IMR-90 (cell line): Measurements from ENCODE around the gene OPALIN. TPM values are rescaled to one million over a fixed set of nuclear protein-coding genes. Genes with fewer than 3 reads are reported as not detected.

Experiments
- ATAC-seq: fragments of 200-7000 bp; cut with Tn5 transposase; 2 replicates; pipeline ENCODE4 v1.9.1; 2020; ENCODE audit warnings: low read depth, mild to moderate bottlenecking, moderate library complexity
- BruUV-seq: library from RNA; stranded (reverse); fragments of 400-500 nt; replicated peaks from 2 replicates; lab custom pipeline; 2021; lab: Mats Ljungman, UMichigan
- CTCF ChIA-PET: fragments of 300-600 bp; formaldehyde crosslinking; extraction: SDS; loops from one replicate; lab custom pipeline; 2021; ENCODE audit warnings: antibody characterized with exemption; lab: Yijun Ruan, JAX
- POLR2A ChIA-PET: fragments of 300-600 bp; sonication (Branson Sonifier 250); formaldehyde crosslinking; loops from one replicate; lab custom pipeline; 2022; ENCODE audit warnings: antibody characterized with exemption; ENCODE audit not compliant: unreplicated experiment; lab: Charles Lee
- DNase-seq: peaks from one replicate; pipeline ENCODE4 v3.0.0; 2013
- H2AFZ ChIP-seq: replicated peaks from 2 replicates; pipeline ENCODE3; 2013; ENCODE audit warnings: low read length, mild to moderate bottlenecking; ENCODE audit not compliant: poor library complexity
- H2AK5ac ChIP-seq: 2 replicates; pipeline ENCODE4 v1.6.1; 2013; ENCODE audit warnings: low read depth, low read length, inconsistent platforms
- H2AK9ac ChIP-seq: replicated peaks from 2 replicates; pipeline ENCODE3; 2013; ENCODE audit warnings: mild to moderate bottlenecking, low read depth, low read length, moderate library complexity; ENCODE audit not compliant: poor library complexity
- H2BK120ac ChIP-seq: 2 replicates; pipeline ENCODE4 v1.6.1; 2013; ENCODE audit warnings: low read depth, low read length, inconsistent platforms
- H2BK15ac ChIP-seq: 3 replicates; pipeline ENCODE4 v1.6.1; 2013; ENCODE audit warnings: low read depth, low read length, inconsistent platforms
- H2BK20ac ChIP-seq: 2 replicates; pipeline ENCODE4 v1.6.1; 2013; ENCODE audit warnings: low read depth, mild to moderate bottlenecking, inconsistent platforms, low read length, moderate library complexity
- H2BK5ac ChIP-seq: 2 replicates; pipeline ENCODE4 v1.6.1; 2013; ENCODE audit warnings: mild to moderate bottlenecking, low read depth, low read length, inconsistent platforms; ENCODE audit not compliant: poor library complexity, severe bottlenecking
- H3K14ac ChIP-seq: replicated peaks from 2 replicates; pipeline ENCODE4 v1.6.1; 2013; ENCODE audit warnings: low read depth, low read length, inconsistent platforms
- H3K18ac ChIP-seq: 2 replicates; pipeline ENCODE4 v1.6.1; 2013; ENCODE audit warnings: low read depth, low read length, control low read depth
- H3K23ac ChIP-seq: 2 replicates; pipeline ENCODE4 v1.6.1; 2013; ENCODE audit warnings: low read depth, low read length, inconsistent platforms
- H3K27ac ChIP-seq: 2 replicates; pipeline ENCODE4 v1.5.1; 2013; ENCODE audit warnings: mild to moderate bottlenecking, control low read depth, low read length; ENCODE audit not compliant: insufficient read depth
- H3K27me3 ChIP-seq: 2 replicates; pipeline ENCODE4 v1.6.1; 2013; ENCODE audit warnings: low read length; ENCODE audit not compliant: control insufficient read depth, insufficient read depth
- H3K36me3 ChIP-seq: 2 replicates; pipeline ENCODE4 v1.6.1; 2013; ENCODE audit warnings: low read length, mixed read lengths; ENCODE audit not compliant: control insufficient read depth, insufficient read depth
- H3K4ac ChIP-seq: 2 replicates; pipeline ENCODE4 v1.6.1; 2013; ENCODE audit warnings: low read depth, low read length, inconsistent platforms
- H3K4me1 ChIP-seq: 2 replicates; pipeline ENCODE4 v1.6.1; 2013; ENCODE audit warnings: low read length, mixed read lengths; ENCODE audit not compliant: control insufficient read depth, insufficient read depth
- H3K4me2 ChIP-seq: 2 replicates; pipeline ENCODE4 v1.6.1; 2013; ENCODE audit warnings: low read depth, mild to moderate bottlenecking, control low read depth, low read length, moderate library complexity
- H3K4me3 ChIP-seq: 2 replicates; pipeline ENCODE4 v1.5.1; 2013; ENCODE audit warnings: low read depth, mild to moderate bottlenecking, control low read depth, low read length, moderate library complexity; ENCODE audit not compliant: insufficient read depth
- H3K56ac ChIP-seq: 2 replicates; pipeline ENCODE4 v1.6.1; 2013; ENCODE audit warnings: low read length, inconsistent platforms; ENCODE audit not compliant: insufficient read depth; ENCODE audit errors: extremely low read depth
- H3K79me1 ChIP-seq, 2 experiments: 2 replicates each; pipeline ENCODE4 v1.6.1; 2013; ENCODE audit warnings: low read length in 2 of 2, inconsistent platforms in 1 of 2, low read depth in 1 of 2
- H3K9ac ChIP-seq: 2 replicates; pipeline ENCODE4 v1.6.1; 2013; ENCODE audit warnings: low read depth, low read length, control low read depth
- H3K9me1 ChIP-seq: 2 replicates; pipeline ENCODE4 v1.6.1; 2013; ENCODE audit warnings: low read length, inconsistent platforms; ENCODE audit not compliant: insufficient read depth
- H3K9me3 ChIP-seq: 2 replicates; pipeline ENCODE4 v1.6.1; 2013; ENCODE audit warnings: low read length; ENCODE audit not compliant: control insufficient read depth, insufficient read depth
- H4K20me1 ChIP-seq: 2 replicates; pipeline ENCODE4 v1.6.1; 2013; ENCODE audit warnings: low read length, inconsistent platforms; ENCODE audit not compliant: insufficient read depth
- H4K5ac ChIP-seq: 2 replicates; pipeline ENCODE4 v1.6.1; 2013; ENCODE audit warnings: mild to moderate bottlenecking, low read depth, low read length, control low read depth
- H4K8ac ChIP-seq, 2 experiments: 2 replicates each; pipeline ENCODE4 v1.6.1; 2013; ENCODE audit warnings: low read depth in 2 of 2, low read length in 2 of 2, control low read depth in 1 of 2, inconsistent platforms in 1 of 2
- H4K91ac ChIP-seq: 2 replicates; pipeline ENCODE4 v1.6.1; 2013; ENCODE audit warnings: low read depth, low read length, inconsistent platforms; ENCODE audit not compliant: insufficient read depth
- CHD1 ChIP-seq: IDR thresholded peaks from 2 replicates; pipeline ENCODE4 v1.6.1; 2012; ENCODE audit warnings: low read depth, low read length, improper control_type of control experiment
- MXI1 ChIP-seq: IDR thresholded peaks from 2 replicates; pipeline ENCODE4 v1.6.1; 2012; ENCODE audit warnings: low read depth, mild to moderate bottlenecking, low read length, moderate library complexity, borderline replicate concordance
- WGBS, 2 experiments: methylation state at CpG; one replicate each; pipeline versions ENCODE4 v1.1.5 to v1.1.7; 2013; ENCODE audit warnings: missing lambda C conversion rate in 2 of 2; ENCODE audit not compliant: insufficient read length in 1 of 2; ENCODE audit errors: extremely low coverage in 2 of 2; 5-methylcytosine and 5-hydroxymethylcytosine counted together
- dilution Hi-C: fragments of 300-500 bp; cut with HindIII; formaldehyde crosslinking; loops from one replicate; pipeline ENCODE4 v1.14.3; 2018; ENCODE audit warnings: low sequenced_read_pairs; ENCODE audit not compliant: unreplicated experiment
- in situ Hi-C: fragments of 300-500 bp; cut with MboI; formaldehyde crosslinking; loops from 3 replicates; pipeline ENCODE4 v1.14.3; 2019; ENCODE audit warnings: low sequenced_read_pairs, inconsistent platforms, mixed read lengths
- intact Hi-C: fragments of 100-400 bp; cut with micrococcal nuclease; formaldehyde crosslinking; loops from 2 replicates; pipeline ENCODE4 v1.10.0; 2022
- polyA plus RNA-seq, 3 experiments: library from polyadenylated mRNA; depleted of rRNA; stranded (reverse); fragments of >200 nt; gene quantifications; 2 replicates each; pipeline ENCODE4 v1.2.3, GENCODE V29; 2012; ENCODE audit warnings: low replicate concordance in 1 of 3
- total RNA-seq: library from RNA; depleted of rRNA; stranded (reverse); fragments of >200 nt; gene quantifications from 2 replicates; pipeline ENCODE4 v1.2.3, GENCODE V29; 2012
- TF ChIP-seq, protein P1 (sequence below): fragments of 150-350 bp; IDR thresholded peaks from 2 replicates; pipeline ENCODE4 v1.6.1; 2016; ENCODE audit warnings: low read depth, mild to moderate bottlenecking, low read length, moderate library complexity, borderline replicate concordance

The OPALIN gene
- total and polyA plus RNA-seq, 2 of the 4 experiments (the other 2 are of a cell fraction) = not detected

DNA sequence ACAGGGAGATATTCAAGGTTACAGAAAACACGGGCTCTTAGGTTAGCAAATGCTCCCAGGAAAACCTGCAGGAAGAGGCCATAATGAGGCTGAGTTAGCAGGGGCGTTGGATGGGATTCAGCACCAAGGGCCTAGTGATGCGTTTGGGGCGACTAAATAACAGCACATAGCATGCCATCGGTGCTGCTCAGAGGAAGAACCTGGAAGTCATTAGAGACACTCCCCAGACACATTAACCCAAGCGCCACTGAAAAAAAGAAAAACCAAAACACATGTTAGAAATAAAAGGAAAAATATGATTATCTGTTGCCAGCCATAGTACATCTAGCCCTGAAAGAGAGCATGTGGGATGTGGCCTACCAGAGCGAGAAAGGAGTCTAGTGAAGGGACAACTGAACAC, 28.8 kb upstream of the OPALIN start:
- Histone ChIP-seq H3K36me3 (no peaks in the 10 kb centered on the region), H3K14ac (no peak overlapping the region), H3K4me1 (no peaks in the 10 kb centered on the region), H2BK20ac (no peak overlapping the region), H3K4me3 (no peak overlapping the region), H3K4me2 (no peak overlapping the region), H3K9me3 (no peaks in the 10 kb centered on the region), H3K4ac (no peak overlapping the region), H2BK5ac (no peak overlapping the region), H2BK120ac (no peak overlapping the region), H3K27me3 (peaks cover 2% of the 10 kb centered on the region; the same call in 1 of the 2 replicates), H4K5ac (no peak overlapping the region), H4K8ac (no peak overlapping the region), H2AFZ (no peak overlapping the region), H4K20me1 (no peaks in the 10 kb centered on the region), H4K91ac (no peak overlapping the region), H3K9me1 (no peaks in the 10 kb centered on the region), H2AK9ac (no peak overlapping the region), H3K27ac (no peak overlapping the region), H3K23ac (no peak overlapping the region), H3K56ac (no peak overlapping the region), H3K79me1 (no peaks in the 10 kb centered on the region), H3K9ac (no peak overlapping the region), H2BK15ac (no peak overlapping the region), H2AK5ac (no peak overlapping the region), H3K18ac (no peak overlapping the region)
- ChIA-PET CTCF (no interaction called here), POLR2A (no interaction called here)
- ATAC-seq (no peak), DNase-seq (no peak)
- in situ Hi-C loops (no loop called here), intact Hi-C loops (no loop called here), dilution Hi-C loops (no loop called here)
- WGBS, 2 experiments = 56% methylated on average over 2 of the region's 7 CpGs; no CpG with 5 or more reads in 1 of the 2 experiments
- no TSS peak for BruUV-seq
- TF ChIP-seq, protein P1, sequence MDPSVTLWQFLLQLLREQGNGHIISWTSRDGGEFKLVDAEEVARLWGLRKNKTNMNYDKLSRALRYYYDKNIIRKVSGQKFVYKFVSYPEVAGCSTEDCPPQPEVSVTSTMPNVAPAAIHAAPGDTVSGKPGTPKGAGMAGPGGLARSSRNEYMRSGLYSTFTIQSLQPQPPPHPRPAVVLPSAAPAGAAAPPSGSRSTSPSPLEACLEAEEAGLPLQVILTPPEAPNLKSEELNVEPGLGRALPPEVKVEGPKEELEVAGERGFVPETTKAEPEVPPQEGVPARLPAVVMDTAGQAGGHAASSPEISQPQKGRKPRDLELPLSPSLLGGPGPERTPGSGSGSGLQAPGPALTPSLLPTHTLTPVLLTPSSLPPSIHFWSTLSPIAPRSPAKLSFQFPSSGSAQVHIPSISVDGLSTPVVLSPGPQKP = no peak
- TF ChIP-seq CHD1 (no peak), MXI1 (no peak)
